Breast epithelium (tissue), 4 donors: ENCODE results near the gene CEACAM19. TPM values are rescaled to one million over a fixed set of nuclear protein-coding genes. Genes with fewer than 3 reads are reported as not detected.

ENCODE experiments used
- DNase-seq, 2 donors: peaks; one replicate each; pipeline ENCODE4 v3.0.0-alpha.2; 2019; ENCODE audit warnings: low spot score in 2 of 2
- H3K27ac ChIP-seq, 2 donors: fragments of 200-600 bp; sonication (generic) in 1 of 2; one replicate each; pipeline ENCODE4 v1.5.1; 2016 to 2019; ENCODE audit warnings: mild to moderate bottlenecking in 1 of 2
- H3K27me3 ChIP-seq, 2 donors: fragments of 200-600 bp; sonication (generic) in 1 of 2; one replicate each; pipeline versions ENCODE4 v1.5.1 to v1.6.0; 2017 to 2019; ENCODE audit warnings: control low read depth in 1 of 2, mild to moderate bottlenecking in 1 of 2
- H3K36me3 ChIP-seq: fragments of 200-600 bp; one replicate; pipeline ENCODE4 v1.5.1; 2019
- H3K4me1 ChIP-seq, 2 donors: fragments of 200-600 bp; sonication (generic); one replicate each; pipeline ENCODE4 v1.5.1; 2016 to 2019; ENCODE audit warnings: control low read depth in 1 of 2
- H3K4me3 ChIP-seq, 3 donors: fragments of 200-600 bp; sonication (generic); 1 replicate in 2 of 3; 2 replicates in 1 of 3; pipeline ENCODE4 v1.5.1; 2016 to 2019; ENCODE audit warnings: mild to moderate bottlenecking in 3 of 3, moderate library complexity in 2 of 3
- H3K9me3 ChIP-seq, 2 donors: fragments of 200-600 bp; sonication (generic) in 1 of 2; one replicate each; pipeline ENCODE4 v1.5.1; 2016 to 2019; ENCODE audit warnings: control low read depth in 1 of 2
- POLR2A ChIP-seq: fragments of 450-650 bp; IDR thresholded peaks from one replicate; pipeline ENCODE4 v1.6.1; 2016; ENCODE audit warnings: antibody characterized with exemption, mild to moderate bottlenecking, moderate library complexity
- POLR2AphosphoS5 ChIP-seq, 3 donors: sonication (generic); formaldehyde crosslinking; IDR thresholded peaks; one replicate each; pipeline ENCODE4 v1.6.1; 2017; ENCODE audit warnings: antibody characterized with exemption in 3 of 3
- intact Hi-C: fragments of 100-400 bp; cut with DNase I; formaldehyde crosslinking; loops from one replicate; pipeline ENCODE4 v1.15.1; 2023; ENCODE audit warnings: low total_unique reads
- total RNA-seq, 3 donors: library from RNA; depleted of rRNA; stranded (reverse); fragments of >200 nt; gene quantifications; one replicate each; pipeline ENCODE4 v1.1.0, GENCODE V29; 2016
- TF ChIP-seq, protein P1 (sequence below), 3 donors: fragments of 450-650 bp; IDR thresholded peaks; one replicate each; pipeline ENCODE4 v1.5.1; 2016 to 2017; ENCODE audit warnings: antibody characterized with exemption in 3 of 3, mild to moderate bottlenecking in 3 of 3, moderate library complexity in 3 of 3

CEACAM19 gene
- total RNA-seq, 3 donors from 2014 or later, result 0.96 to 5.3 (median 4.9) TPM

DNA sequence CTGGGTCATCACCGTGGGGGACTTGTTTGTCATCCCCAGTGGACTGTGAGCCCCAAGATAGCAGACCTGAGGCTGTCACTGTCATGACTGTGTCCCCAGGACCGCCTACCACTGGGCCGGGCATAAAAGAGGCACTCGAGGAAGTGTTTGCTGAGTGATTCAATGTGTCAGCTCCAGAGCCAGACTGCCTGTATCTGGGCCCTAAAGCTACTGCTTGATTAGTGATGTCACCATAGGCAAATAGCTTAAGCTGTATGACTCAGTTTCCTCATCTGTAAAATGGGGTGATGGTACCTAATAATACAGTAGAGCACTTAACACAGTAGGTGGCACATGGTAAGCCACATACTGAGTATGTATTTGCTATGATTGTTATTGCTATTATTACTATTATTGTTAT, 11.2 kb upstream of the CEACAM19 start:
- H3K27me3 ChIP-seq, result no peaks in the 10 kb centered on the region
- no peak overlapping the region for H3K27ac ChIP-seq
- H3K4me1 ChIP-seq, result no peaks in the 10 kb centered on the region
- intact Hi-C loops, result no loop called here
- H3K9me3 ChIP-seq, result no peaks in the 10 kb centered on the region
- H3K36me3 ChIP-seq, result no peaks in the 10 kb centered on the region
- DNase-seq, result no peak
- no peak overlapping the region for H3K4me3 ChIP-seq
- no peak for TF ChIP-seq POLR2A
- TF ChIP-seq, protein P1, sequence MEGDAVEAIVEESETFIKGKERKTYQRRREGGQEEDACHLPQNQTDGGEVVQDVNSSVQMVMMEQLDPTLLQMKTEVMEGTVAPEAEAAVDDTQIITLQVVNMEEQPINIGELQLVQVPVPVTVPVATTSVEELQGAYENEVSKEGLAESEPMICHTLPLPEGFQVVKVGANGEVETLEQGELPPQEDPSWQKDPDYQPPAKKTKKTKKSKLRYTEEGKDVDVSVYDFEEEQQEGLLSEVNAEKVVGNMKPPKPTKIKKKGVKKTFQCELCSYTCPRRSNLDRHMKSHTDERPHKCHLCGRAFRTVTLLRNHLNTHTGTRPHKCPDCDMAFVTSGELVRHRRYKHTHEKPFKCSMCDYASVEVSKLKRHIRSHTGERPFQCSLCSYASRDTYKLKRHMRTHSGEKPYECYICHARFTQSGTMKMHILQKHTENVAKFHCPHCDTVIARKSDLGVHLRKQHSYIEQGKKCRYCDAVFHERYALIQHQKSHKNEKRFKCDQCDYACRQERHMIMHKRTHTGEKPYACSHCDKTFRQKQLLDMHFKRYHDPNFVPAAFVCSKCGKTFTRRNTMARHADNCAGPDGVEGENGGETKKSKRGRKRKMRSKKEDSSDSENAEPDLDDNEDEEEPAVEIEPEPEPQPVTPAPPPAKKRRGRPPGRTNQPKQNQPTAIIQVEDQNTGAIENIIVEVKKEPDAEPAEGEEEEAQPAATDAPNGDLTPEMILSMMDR (IDR thresholded peaks at IDR 0.05), result no peak
- no peak for TF ChIP-seq POLR2AphosphoS5 (IDR thresholded peaks at IDR 0.05)

DNA sequence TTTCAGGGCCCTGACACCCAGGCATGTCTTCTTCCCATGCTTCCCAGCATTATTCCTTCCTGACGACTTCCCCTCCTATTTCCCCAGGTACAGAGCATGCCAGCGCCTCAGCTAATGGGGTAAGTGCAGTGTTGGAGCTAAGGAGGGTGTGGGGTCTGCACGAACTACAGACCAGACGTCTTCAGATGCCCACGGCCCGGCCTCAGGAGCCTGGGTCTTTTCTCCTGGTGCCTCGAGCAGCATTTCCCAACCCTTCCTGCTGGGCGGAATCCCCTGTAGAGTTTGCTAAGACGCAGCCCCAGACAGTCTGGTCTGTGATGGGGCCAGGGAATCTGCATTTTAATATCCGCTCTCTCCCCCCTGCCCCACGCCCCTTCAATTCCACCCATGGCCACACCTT, 10.1 kb upstream of the CEACAM19 start:
- no peak for DNase-seq
- H3K36me3 ChIP-seq, result no peaks in the 10 kb centered on the region
- no peaks in the 10 kb centered on the region for H3K27me3 ChIP-seq
- H3K4me1 ChIP-seq, result no peaks in the 10 kb centered on the region
- no peak overlapping the region for H3K4me3 ChIP-seq
- TF ChIP-seq, protein P1 (IDR thresholded peaks at IDR 0.05), result no peak
- TF ChIP-seq POLR2AphosphoS5 (IDR thresholded peaks at IDR 0.05) (no peak), POLR2A (no peak)
- intact Hi-C loops, result no loop called here
- H3K9me3 ChIP-seq, result no peaks in the 10 kb centered on the region
- no peak overlapping the region for H3K27ac ChIP-seq

GRCh38 chr19:44661904-44662303, 9.4 kb upstream of the CEACAM19 start:
- Histone ChIP-seq H3K9me3 (no peaks in the 10 kb centered on the region), H3K27me3 (no peaks in the 10 kb centered on the region), H3K4me3 (no peak overlapping the region), H3K4me1 (no peaks in the 10 kb centered on the region), H3K36me3 (no peaks in the 10 kb centered on the region), H3K27ac (no peak overlapping the region)
- no peak for DNase-seq
- TF ChIP-seq POLR2A, result no peak
- TF ChIP-seq POLR2AphosphoS5 (IDR thresholded peaks at IDR 0.05), result no peak
- TF ChIP-seq, protein P1 (IDR thresholded peaks at IDR 0.05), result no peak
- intact Hi-C loops, result no loop called here

- no peak overlapping the region for H3K4me3 ChIP-seq
- H3K9me3 ChIP-seq, result no peaks in the 10 kb centered on the region
- TF ChIP-seq POLR2AphosphoS5 (IDR thresholded peaks at IDR 0.05) (no peak), POLR2A (no peak)
- TF ChIP-seq, protein P1 (IDR thresholded peaks at IDR 0.05), result no peak
- H3K27ac ChIP-seq, result no peak overlapping the region
- DNase-seq, result no peak
- intact Hi-C loops, result no loop called here
- no peaks in the 10 kb centered on the region for H3K4me1 ChIP-seq
- no peaks in the 10 kb centered on the region for H3K36me3 ChIP-seq
- H3K27me3 ChIP-seq, result no peaks in the 10 kb centered on the region
Measured at GRCh38 chr19:44662691-44663385, 8.4 kb upstream of the CEACAM19 start.

- no peaks in the 10 kb centered on the region for H3K4me1 ChIP-seq
- H3K27ac ChIP-seq, result no peak overlapping the region
- no peaks in the 10 kb centered on the region for H3K9me3 ChIP-seq
- DNase-seq, result no peak
- no peaks in the 10 kb centered on the region for H3K36me3 ChIP-seq
- no peak overlapping the region for H3K4me3 ChIP-seq
- intact Hi-C loops, result no loop called here
- no peaks in the 10 kb centered on the region for H3K27me3 ChIP-seq
- TF ChIP-seq, protein P1 (IDR thresholded peaks at IDR 0.05), result no peak
- no peak for TF ChIP-seq POLR2AphosphoS5 (IDR thresholded peaks at IDR 0.05)
- TF ChIP-seq POLR2A, result no peak
Measured at GRCh38 chr19:44663996-44664395, 7.3 kb upstream of the CEACAM19 start.
